OCI-LY7 (cell line): ENCODE measurements around the gene SC5D.

ENCODE experiments used
- EZH2phosphoT487 ChIP-seq: fragments of 200-600 bp; sonication (generic); IDR thresholded peaks from 2 replicates; pipeline ENCODE4 v1.6.1; 2018; ENCODE audit warnings: low read depth, borderline replicate concordance, mild to moderate bottlenecking, mixed run types, antibody characterized with exemption, low read length, moderate library complexity, mixed read lengths
- TF ChIP-seq, protein P1 (sequence below): fragments of 200-600 bp; sonication (generic); conservative IDR thresholded peaks from 2 replicates; pipeline ENCODE4 v1.5.1; 2014; ENCODE audit warnings: mild to moderate bottlenecking, antibody characterized with exemption, low read length, moderate library complexity, mixed read lengths

DNA sequence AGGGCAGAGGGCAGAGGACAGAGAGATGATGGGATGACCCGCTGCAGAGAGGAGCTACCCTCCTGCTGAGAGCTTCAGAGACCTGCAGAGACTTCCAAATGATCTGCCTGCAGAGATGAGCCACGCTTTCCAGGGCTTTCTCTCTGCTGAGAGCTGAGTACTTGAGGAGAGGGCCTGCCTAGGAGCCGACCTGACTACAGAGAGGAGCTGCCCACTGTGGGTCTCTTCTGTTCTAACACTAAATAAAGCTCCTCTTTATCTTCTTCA, 45.9 kb upstream of the SC5D start:
- TF ChIP-seq, protein P1, sequence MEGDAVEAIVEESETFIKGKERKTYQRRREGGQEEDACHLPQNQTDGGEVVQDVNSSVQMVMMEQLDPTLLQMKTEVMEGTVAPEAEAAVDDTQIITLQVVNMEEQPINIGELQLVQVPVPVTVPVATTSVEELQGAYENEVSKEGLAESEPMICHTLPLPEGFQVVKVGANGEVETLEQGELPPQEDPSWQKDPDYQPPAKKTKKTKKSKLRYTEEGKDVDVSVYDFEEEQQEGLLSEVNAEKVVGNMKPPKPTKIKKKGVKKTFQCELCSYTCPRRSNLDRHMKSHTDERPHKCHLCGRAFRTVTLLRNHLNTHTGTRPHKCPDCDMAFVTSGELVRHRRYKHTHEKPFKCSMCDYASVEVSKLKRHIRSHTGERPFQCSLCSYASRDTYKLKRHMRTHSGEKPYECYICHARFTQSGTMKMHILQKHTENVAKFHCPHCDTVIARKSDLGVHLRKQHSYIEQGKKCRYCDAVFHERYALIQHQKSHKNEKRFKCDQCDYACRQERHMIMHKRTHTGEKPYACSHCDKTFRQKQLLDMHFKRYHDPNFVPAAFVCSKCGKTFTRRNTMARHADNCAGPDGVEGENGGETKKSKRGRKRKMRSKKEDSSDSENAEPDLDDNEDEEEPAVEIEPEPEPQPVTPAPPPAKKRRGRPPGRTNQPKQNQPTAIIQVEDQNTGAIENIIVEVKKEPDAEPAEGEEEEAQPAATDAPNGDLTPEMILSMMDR, result no peak
- TF ChIP-seq EZH2phosphoT487, result no peak
